ENCODE results near the gene BOD1L1.

Gene BOD1L1

GRCh38 chr4:13641084-13641483 lies 13.6 kb upstream of the BOD1L1 start:
- no peaks in the 10 kb centered on the region for H3K9me3 ChIP-seq (ENCODE audit: low read length)
- no peaks in the 10 kb centered on the region for H4K20me1 ChIP-seq (ENCODE audit: insufficient read depth, low read length)
- no peaks in the 10 kb centered on the region for H3K9me2 ChIP-seq (ENCODE audit: low read depth, low read length)
- no peak overlapping the region for H3K27ac ChIP-seq (ENCODE audit: low read depth, low read length, poor library complexity, severe bottlenecking)
- H3K4me1 ChIP-seq (ENCODE audit: insufficient read depth, low read length, severe bottlenecking): no peaks in the 10 kb centered on the region
- H3K36me3 ChIP-seq (ENCODE audit: insufficient read depth, low read length): no peaks in the 10 kb centered on the region
- no peak overlapping the region for H3K9ac ChIP-seq (ENCODE audit: low read length)
- no peak for TF ChIP-seq CTCF (IDR thresholded peaks at IDR 0.05; ENCODE audit: low read length)
- no peak for TF ChIP-seq EZH2 (IDR thresholded peaks at IDR 0.05; ENCODE audit: borderline replicate concordance, low read length)
- no peak overlapping the region for H3K4me3 ChIP-seq (ENCODE audit: low read depth, low read length, poor library complexity, severe bottlenecking)
- no peaks in the 10 kb centered on the region for H3F3A ChIP-seq (ENCODE audit: insufficient read depth, low read length)
- no peaks in the 10 kb centered on the region for H3K79me2 ChIP-seq (ENCODE audit: insufficient read depth, low read length)
- no peak overlapping the region for H2AFZ ChIP-seq (ENCODE audit: low read length)
- no peaks in the 10 kb centered on the region for H3K27me3 ChIP-seq (ENCODE audit: insufficient read depth, low read length)
- no peak overlapping the region for H3K4me2 ChIP-seq (ENCODE audit: low read length)

- Histone ChIP-seq H3K4me3 (ENCODE audit: low read depth, low read length, poor library complexity, severe bottlenecking) (no peak overlapping the region), H3F3A (ENCODE audit: insufficient read depth, low read length) (no peaks in the 10 kb centered on the region), H3K4me2 (ENCODE audit: low read length) (no peak overlapping the region), H3K36me3 (ENCODE audit: insufficient read depth, low read length) (no peaks in the 10 kb centered on the region), H3K79me2 (ENCODE audit: insufficient read depth, low read length) (no peaks in the 10 kb centered on the region), H3K4me1 (ENCODE audit: insufficient read depth, low read length, severe bottlenecking) (no peaks in the 10 kb centered on the region), H3K9ac (ENCODE audit: low read length) (no peak overlapping the region), H3K27ac (ENCODE audit: low read depth, low read length, poor library complexity, severe bottlenecking) (no peak overlapping the region), H2AFZ (ENCODE audit: low read length) (no peak overlapping the region), H4K20me1 (ENCODE audit: insufficient read depth, low read length) (no peaks in the 10 kb centered on the region), H3K9me3 (ENCODE audit: low read length) (no peaks in the 10 kb centered on the region), H3K9me2 (ENCODE audit: low read depth, low read length) (no peaks in the 10 kb centered on the region), H3K27me3 (ENCODE audit: insufficient read depth, low read length) (no peaks in the 10 kb centered on the region)
- no peak for TF ChIP-seq EZH2 (IDR thresholded peaks at IDR 0.05; ENCODE audit: borderline replicate concordance, low read length)
- no peak for TF ChIP-seq CTCF (IDR thresholded peaks at IDR 0.05; ENCODE audit: low read length)
Observed at GRCh38 chr4:13640149-13640940, 12.8 kb upstream of the BOD1L1 start.

- Histone ChIP-seq H4K20me1 (ENCODE audit: insufficient read depth, low read length) (no peaks in the 10 kb centered on the region), H3K4me1 (ENCODE audit: insufficient read depth, low read length, severe bottlenecking) (no peaks in the 10 kb centered on the region), H3K9ac (ENCODE audit: low read length) (no peak overlapping the region), H3K36me3 (ENCODE audit: insufficient read depth, low read length) (no peaks in the 10 kb centered on the region), H3K79me2 (ENCODE audit: insufficient read depth, low read length) (no peaks in the 10 kb centered on the region), H2AFZ (ENCODE audit: low read length) (no peak overlapping the region), H3K4me3 (ENCODE audit: low read depth, low read length, poor library complexity, severe bottlenecking) (no peak overlapping the region), H3K27me3 (ENCODE audit: insufficient read depth, low read length) (no peaks in the 10 kb centered on the region), H3K9me3 (ENCODE audit: low read length) (no peaks in the 10 kb centered on the region), H3K9me2 (ENCODE audit: low read depth, low read length) (no peaks in the 10 kb centered on the region), H3F3A (ENCODE audit: insufficient read depth, low read length) (no peaks in the 10 kb centered on the region), H3K27ac (ENCODE audit: low read depth, low read length, poor library complexity, severe bottlenecking) (no peak overlapping the region), H3K4me2 (ENCODE audit: low read length) (no peak overlapping the region)
- no peak for TF ChIP-seq EZH2 (IDR thresholded peaks at IDR 0.05; ENCODE audit: borderline replicate concordance, low read length)
Observed at GRCh38 chr4:13635286-13635799, 7.8 kb upstream of the BOD1L1 start.
